HCEC 1CT (cell line): ENCODE data around the gene TMEM42.
"Not testable (repeated sequence)": the region's sequence is repeated elsewhere in the genome, so short reads cannot be mapped to it uniquely, and the experiment has no call there.

Source experiments
- DNase-seq: peaks from one replicate; pipeline ENCODE4 v3.0.0-alpha.2; 2017

TMEM42 gene

DNA sequence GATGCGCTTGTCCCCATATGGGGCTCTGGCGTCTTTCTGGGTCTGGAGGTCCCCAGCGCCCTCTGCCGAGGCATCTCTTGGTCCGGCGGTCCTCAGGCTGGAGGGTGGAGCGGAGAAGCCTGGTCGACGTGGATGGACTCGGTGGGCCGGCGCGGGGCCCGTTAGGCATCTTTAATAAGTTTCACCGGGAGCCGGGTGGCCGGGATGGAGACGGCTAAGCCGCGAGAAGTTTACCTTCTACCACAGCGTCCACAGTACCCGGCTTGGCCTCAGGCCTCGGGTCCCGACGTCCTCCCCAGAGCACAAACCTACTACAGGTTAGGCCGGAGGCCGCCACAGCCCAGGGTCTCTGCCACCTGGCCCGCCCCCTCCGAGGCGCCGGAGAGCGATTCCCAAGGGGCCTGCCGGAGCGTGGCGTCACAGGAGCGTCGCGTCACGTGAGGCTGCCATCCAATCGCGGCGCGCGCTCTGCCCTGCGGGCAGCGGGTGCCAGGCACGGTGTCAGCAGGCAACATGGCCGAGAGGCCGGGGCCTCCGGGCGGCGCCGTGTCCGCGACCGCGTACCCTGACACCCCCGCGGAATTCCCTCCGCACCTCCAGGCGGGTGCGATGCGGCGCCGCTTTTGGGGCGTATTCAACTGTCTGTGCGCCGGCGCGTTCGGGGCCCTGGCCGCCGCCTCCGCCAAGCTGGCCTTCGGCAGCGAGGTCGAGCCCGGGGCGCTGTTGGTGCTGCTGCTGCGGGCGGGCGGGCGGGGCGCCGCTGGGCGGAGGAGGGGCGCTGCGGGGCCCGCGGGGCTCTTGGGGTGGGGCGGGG is at the start of gene TMEM42:
TMEM42 (plus strand) TSS at position 501 of the 814 bp plus-strand sequence; CDS start at position 514, 13 bp downstream.
- DNase-seq, result peak; percentile 89

- DNase-seq, result no peak
These were observed 47.0 kb upstream of the TMEM42 start for GRCh38 chr3:44814751-44815150.

- not testable (repeated sequence) for DNase-seq
These were observed 45.4 kb upstream of the TMEM42 start for GRCh38 chr3:44816334-44816733.

DNA sequence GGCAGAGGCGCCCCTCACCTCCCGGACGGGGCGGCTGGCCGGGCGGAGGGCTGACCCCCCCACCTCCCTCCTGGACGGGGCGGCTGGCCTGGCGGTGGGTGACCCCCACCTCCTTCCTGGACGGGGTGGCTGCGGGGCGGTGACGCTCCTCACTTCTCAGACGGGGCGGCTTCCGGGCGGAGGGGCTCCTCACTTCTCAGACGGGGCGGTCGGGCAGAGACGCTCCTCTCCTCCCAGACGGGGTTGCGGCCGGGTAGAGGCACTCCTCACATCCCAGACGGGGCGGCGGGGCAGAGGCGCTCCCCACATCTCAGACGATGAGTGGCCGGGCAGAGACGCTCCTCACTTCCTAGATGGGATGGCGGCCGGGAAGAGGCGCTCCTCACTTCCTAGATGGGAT is 40.5 kb upstream of the TMEM42 start:
- not testable (repeated sequence) for DNase-seq

DNA sequence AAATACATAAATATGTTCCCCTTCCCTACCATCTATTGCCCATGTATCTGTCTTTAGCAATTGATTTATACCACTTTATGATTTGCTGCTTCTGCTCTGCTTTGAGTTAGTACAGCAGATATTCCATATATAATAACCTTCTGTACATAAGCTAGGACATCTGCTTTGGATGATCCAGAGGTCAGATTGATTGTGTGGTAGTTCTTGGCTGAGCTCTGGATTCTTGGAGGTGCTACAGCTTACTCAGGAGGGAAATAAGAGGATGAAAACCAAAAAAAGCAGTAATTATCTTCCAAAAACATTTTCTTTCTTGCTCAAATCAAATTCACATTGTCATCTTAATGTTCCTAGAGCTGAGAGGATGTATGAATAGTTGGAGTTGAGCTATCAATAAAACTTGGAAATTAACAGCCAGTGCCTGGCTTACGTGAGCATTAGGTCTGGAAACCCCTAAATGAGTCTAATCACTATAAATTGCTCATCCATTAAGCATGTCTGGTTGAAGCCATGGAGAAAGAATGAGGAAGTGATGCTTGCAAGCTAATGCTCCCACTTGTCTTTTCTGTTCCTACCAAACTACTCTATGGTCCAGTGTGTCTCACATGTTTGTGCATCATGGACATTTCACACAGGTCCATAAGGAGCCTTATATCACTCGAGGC is 36.3 kb upstream of the TMEM42 start:
- peak; percentile 71 for DNase-seq

DNA sequence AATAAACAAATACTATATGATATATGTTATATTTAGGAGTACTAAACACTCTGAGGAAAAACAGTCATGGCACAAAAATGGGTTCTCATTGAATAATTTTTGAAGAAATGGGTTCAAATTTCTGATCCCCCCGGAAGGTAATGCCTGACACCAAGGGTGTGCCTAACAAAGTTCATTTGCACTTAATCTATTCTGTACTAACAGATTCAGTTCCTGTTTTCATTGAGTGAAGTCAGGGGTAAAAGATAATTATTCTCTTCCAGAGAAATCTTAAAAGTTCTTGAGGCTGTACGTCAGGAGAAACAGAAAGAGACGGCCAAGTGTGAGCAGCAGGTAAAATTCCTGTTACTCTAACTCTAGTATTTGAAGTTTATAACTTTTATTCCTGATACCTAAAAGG is 34.5 kb upstream of the TMEM42 start:
- no peak for DNase-seq

DNA sequence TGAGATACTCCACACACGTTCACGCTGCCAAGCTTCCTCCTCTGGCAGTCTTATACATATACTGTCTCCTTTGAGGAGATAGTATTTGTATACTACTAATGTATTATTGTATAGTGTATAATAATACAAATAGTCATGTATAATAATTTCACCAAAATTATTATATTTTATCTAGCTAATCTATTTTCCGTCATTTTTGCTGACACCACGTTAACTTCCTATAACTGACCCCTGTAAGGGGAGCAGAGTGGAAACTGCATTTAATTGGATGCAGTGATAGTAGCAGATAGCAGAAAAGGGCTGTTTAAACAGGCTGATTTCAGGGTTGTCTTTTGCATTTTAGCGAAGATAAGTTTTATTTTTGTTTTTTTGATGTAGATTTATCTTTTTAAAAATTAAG is 30.5 kb upstream of the TMEM42 start:
- no peak for DNase-seq

DNA sequence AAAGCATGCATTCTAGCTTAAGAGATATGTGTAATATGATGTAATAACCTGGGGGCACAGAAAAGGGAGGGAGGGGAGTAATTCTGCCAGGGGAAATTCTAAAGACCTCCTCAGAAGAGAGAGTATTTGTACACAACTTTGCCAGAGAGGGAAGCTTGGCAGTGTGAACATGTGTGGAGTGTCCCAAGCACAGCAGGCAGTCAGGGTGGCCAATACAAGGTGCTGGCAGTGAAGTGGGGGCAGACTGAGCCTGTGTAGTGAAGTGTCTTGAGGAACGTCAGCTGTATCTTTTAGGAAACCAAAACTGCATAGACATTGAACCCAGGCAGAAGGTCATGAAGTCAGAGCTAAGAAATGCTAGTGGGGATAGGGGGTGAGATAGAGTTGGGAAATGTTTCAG is 29.7 kb upstream of the TMEM42 start:
- DNase-seq, result no peak

DNA sequence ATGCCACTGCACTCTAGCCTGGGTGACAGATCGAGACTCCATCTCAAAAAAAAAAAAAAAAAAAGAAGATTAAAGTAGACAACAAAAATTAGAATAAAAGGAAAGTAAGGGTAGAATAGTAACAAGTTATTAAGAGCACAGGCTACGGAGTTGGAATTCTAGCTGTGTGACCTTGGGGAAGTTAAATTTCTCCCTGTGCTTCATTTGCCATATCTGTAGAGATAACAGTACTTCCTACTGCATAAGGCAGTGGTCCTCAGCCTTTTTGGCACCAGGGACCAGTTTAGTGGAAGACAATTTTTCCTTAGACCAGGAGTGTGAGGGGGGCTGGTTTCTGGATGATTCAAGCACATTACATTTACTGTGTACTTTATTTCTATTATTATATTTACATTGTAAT is 28.7 kb upstream of the TMEM42 start:
- no peak for DNase-seq

- DNase-seq, result no peak
These were observed 28.3 kb upstream of the TMEM42 start for GRCh38 chr3:44833394-44833793.

DNA sequence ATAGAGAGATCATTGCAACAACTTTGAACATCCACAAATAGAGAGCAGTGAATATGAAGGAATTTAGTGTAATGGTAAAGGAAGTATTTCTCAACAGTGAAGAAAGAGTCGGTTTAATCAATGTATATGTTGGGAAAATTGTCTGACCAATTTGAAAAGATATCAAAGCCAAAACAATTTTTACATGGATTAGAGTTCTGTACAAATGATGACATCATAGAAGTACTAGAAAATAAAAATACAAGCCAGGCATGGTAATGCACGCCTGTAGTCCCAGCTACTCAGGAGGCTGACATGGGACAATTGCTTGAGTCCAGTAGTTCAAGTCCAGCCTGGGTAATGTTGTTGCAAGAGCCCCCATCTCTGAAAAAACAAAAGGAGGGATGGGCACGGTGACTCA is 26.0 kb upstream of the TMEM42 start:
- no peak for DNase-seq

GRCh38 chr3:44842376-44842775 is 19.3 kb upstream of the TMEM42 start:
- DNase-seq, result no peak

GRCh38 chr3:44845528-44846520 is 15.9 kb upstream of the TMEM42 start:
- no peak for DNase-seq

- no peak for DNase-seq
These were observed 13.1 kb upstream of the TMEM42 start for GRCh38 chr3:44848634-44849033.

DNA sequence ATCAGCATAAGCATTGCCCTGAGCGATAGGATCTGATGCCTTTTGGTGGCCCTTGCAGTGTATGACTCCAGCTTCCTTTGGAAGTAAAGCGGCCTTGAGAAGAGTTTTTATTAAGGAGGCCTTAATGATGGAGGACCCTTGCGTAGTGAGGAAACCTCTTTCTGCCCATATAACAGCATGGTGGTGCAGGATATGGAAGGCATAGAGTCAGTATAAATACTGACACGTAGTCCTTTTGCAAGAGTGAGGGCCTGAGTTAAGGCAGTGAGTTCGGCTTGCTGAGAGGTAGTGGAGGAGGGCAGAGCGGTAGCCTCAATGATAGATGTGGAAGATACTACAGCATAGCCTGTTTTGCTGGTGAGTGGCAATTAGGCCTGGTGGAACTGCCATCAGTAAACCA is 5.0 kb upstream of the TMEM42 start:
- not testable (repeated sequence) for DNase-seq

DNA sequence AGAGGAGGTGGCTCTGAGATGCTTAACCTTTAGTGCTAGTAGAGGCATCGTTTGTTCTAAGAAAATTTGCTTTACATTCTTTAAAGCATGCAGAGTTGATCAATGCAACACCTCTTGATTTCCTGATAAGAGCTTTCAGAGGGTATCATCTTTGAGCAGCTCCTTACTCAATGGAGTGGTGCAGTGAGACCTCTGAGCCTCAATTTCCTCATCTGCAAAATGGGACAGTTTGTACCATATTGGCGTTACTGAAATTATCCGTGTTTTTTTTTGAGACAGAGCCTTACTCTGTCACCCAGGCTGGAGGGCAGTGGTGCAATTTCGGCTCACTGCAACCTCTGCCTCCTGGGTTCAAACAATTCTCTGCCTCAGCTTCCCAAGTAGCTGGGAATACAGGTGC is 1.6 kb upstream of the TMEM42 start:
- no peak for DNase-seq

GRCh38 chr3:44862226-44862637 is 520 bp downstream of the TMEM42 start:
- peak; percentile 28 for DNase-seq

GRCh38 chr3:44865272-44866035 is 3.7 kb downstream of the TMEM42 start:
- DNase-seq, result no peak

- DNase-seq, result no peak
These were observed 5.9 kb downstream of the TMEM42 start for GRCh38 chr3:44867421-44868111.

- no peak for DNase-seq
These were observed 8.8 kb downstream of the TMEM42 start for GRCh38 chr3:44870375-44871061.

- DNase-seq, result no peak
These were observed 12.6 kb downstream of the TMEM42 start, which contains the start of gene TGM4 for GRCh38 chr3:44874308-44874707. TSS of gene TGM4 (plus strand) at chr3:44874608. CDS start at chr3:44874679, 71 bp downstream.
